ENCODE data around the gene NHERF1. TPM values are rescaled to one million over a fixed set of nuclear protein-coding genes. Genes with fewer than 3 reads are reported as not detected.

NHERF1 gene
- total and polyA plus RNA-seq, 2 of the 13 experiments (the other 11 are each of a cell fraction or from before 2014, with no cell fraction given): 169 to 269 TPM

DNA sequence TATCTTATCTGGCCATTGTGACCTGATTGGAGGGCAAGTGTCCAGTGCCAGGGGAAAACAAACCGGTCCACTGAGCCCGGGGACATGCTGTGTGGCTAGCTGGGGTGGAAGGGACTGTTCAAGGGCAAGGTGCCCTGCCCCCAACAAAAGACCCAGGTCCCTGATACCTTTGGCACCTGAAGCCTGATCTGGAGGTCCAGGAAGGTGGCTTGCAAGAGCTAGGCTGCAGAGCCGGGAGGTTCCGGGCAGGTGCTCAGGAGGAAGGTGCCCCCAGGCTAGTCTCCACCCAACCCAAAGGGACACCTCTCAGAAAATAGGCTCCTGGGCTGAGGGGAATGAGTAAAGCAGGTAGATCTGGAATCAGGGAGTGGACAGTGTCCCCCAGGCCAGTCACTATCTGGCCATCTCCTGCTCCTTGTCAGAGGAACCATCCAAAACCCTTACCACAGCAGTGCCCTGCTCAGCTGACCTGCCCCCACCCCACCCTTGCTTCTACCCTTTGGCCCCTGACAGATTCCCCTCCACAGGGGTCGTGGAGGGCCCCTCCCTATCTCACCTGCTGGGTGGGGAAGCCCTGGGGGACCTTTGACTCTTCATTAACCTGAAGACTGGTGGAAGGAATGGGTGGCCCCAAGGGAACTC is 21.5 kb downstream of the NHERF1 start (continued):
- TF ChIP-seq PITX1 (CRISPR knock-in tag; IDR thresholded peaks at IDR 0.05) (no peak), ZFYVE20 (CRISPR knock-in tag; IDR thresholded peaks at IDR 0.05; ENCODE audit: borderline replicate concordance, low read depth) (0 out of 2 replicates have a peak, but pooled peaks have one; percentile 15), HNRNPLL (IDR thresholded peaks at IDR 0.05; ENCODE audit: low read depth, low read length, poor library complexity, severe bottlenecking) (no peak), ZNF674 (CRISPR knock-in tag; IDR thresholded peaks at IDR 0.05; ENCODE audit: low read depth) (0 out of 2 replicates have a peak, but pooled peaks have one; percentile 16), KLF16 (CRISPR knock-in tag; IDR thresholded peaks at IDR 0.05) (no peak), ZNF274 (CRISPR knock-in tag; IDR thresholded peaks at IDR 0.05) (no peak), PRMT3 (CRISPR knock-in tag; IDR thresholded peaks at IDR 0.05; ENCODE audit: borderline replicate concordance, low read depth) (0 out of 2 replicates have a peak, but pooled peaks have one; percentile 34), POLR2G (IDR thresholded peaks at IDR 0.05; ENCODE audit: low read depth, low read length) (peak; percentile 61), SAFB2 (CRISPR knock-in tag; IDR thresholded peaks at IDR 0.05; ENCODE audit: borderline replicate concordance, low read depth) (peak; percentile 79; the same call in 1 of the 2 replicates), ZNF224 (CRISPR knock-in tag; IDR thresholded peaks at IDR 0.05) (no peak), ZNF878 (CRISPR knock-in tag; IDR thresholded peaks at IDR 0.05) (peak; percentile 16; the same call in 1 of the 2 replicates), ZNF333 (CRISPR knock-in tag; IDR thresholded peaks at IDR 0.05; ENCODE audit: borderline replicate concordance) (no peak), ZNF558 (CRISPR knock-in tag; IDR thresholded peaks at IDR 0.05; ENCODE audit: borderline replicate concordance) (no peak), ATF6 (CRISPR knock-in tag; conservative IDR thresholded peaks at IDR 0.05) (no peak), ZNF879 (CRISPR knock-in tag; IDR thresholded peaks at IDR 0.05) (no peak), XRCC5 (optimal IDR thresholded peaks at IDR 0.05; ENCODE audit: low read length) (no peak), CEBPB (IDR thresholded peaks at IDR 0.05; ENCODE audit: borderline replicate concordance, low read depth, low read length) (no peak)
- TF ChIP-seq, protein P1, sequence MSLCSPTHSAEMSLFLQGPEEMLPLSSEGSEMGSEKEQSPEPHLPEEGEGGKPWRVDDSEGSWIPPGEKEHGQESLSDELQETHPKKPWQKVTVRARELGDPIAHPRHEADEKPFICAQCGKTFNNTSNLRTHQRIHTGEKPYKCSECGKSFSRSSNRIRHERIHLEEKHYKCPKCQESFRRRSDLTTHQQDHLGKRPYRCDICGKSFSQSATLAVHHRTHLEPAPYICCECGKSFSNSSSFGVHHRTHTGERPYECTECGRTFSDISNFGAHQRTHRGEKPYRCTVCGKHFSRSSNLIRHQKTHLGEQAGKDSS (CRISPR knock-in tag; IDR thresholded peaks at IDR 0.05; ENCODE audit: borderline replicate concordance, low read depth): no peak
- TF ChIP-seq, protein P2, sequence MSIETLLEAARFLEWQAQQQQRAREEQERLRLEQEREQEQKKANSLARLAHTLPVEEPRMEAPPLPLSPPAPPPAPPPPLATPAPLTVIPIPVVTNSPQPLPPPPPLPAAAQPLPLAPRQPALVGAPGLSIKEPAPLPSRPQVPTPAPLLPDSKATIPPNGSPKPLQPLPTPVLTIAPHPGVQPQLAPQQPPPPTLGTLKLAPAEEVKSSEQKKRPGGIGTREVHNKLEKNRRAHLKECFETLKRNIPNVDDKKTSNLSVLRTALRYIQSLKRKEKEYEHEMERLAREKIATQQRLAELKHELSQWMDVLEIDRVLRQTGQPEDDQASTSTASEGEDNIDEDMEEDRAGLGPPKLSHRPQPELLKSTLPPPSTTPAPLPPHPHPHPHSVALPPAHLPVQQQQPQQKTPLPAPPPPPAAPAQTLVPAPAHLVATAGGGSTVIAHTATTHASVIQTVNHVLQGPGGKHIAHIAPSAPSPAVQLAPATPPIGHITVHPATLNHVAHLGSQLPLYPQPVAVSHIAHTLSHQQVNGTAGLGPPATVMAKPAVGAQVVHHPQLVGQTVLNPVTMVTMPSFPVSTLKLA (IDR thresholded peaks at IDR 0.05): no peak
